ENCODE measurements around the gene KL.

DNA sequence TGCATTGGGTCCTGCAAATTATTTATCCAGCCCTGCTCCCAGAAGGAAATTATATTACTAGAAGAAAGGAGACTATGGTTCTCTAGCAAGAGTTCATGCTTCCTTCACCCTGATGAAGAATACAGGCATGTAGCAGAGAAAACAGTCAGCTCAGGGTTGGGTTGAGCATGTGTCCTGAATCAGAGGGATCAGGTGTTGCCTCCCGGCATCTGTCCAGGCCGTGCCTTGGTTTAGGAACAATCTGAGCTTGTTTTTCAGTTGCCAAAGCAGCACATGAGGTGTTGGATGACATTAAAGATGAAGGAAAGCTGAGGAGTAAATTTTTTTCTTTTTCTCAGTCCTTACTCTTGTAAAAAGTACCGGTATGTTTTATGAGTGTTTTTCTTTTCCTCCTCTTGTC, 62.0 kb downstream of the KL start:
- no peak for TF ChIP-seq EZH2 (IDR thresholded peaks at IDR 0.05; ENCODE audit: low read depth, unreplicated experiment)
- TF ChIP-seq CTCF (conservative IDR thresholded peaks at IDR 0.05; ENCODE audit: low read depth in 2 of 2) = no peak
- TF ChIP-seq POLR2AphosphoS5 (IDR thresholded peaks at IDR 0.05; ENCODE audit: low read depth) = no peak
- no peak for TF ChIP-seq CREB1 (CRISPR knock-in tag; IDR thresholded peaks at IDR 0.05; ENCODE audit: low read depth)
- no peak for TF ChIP-seq NANOG (IDR thresholded peaks at IDR 0.05; ENCODE audit: borderline replicate concordance)
- TF ChIP-seq, protein P1, sequence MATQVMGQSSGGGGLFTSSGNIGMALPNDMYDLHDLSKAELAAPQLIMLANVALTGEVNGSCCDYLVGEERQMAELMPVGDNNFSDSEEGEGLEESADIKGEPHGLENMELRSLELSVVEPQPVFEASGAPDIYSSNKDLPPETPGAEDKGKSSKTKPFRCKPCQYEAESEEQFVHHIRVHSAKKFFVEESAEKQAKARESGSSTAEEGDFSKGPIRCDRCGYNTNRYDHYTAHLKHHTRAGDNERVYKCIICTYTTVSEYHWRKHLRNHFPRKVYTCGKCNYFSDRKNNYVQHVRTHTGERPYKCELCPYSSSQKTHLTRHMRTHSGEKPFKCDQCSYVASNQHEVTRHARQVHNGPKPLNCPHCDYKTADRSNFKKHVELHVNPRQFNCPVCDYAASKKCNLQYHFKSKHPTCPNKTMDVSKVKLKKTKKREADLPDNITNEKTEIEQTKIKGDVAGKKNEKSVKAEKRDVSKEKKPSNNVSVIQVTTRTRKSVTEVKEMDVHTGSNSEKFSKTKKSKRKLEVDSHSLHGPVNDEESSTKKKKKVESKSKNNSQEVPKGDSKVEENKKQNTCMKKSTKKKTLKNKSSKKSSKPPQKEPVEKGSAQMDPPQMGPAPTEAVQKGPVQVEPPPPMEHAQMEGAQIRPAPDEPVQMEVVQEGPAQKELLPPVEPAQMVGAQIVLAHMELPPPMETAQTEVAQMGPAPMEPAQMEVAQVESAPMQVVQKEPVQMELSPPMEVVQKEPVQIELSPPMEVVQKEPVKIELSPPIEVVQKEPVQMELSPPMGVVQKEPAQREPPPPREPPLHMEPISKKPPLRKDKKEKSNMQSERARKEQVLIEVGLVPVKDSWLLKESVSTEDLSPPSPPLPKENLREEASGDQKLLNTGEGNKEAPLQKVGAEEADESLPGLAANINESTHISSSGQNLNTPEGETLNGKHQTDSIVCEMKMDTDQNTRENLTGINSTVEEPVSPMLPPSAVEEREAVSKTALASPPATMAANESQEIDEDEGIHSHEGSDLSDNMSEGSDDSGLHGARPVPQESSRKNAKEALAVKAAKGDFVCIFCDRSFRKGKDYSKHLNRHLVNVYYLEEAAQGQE (IDR thresholded peaks at IDR 0.05; ENCODE audit: unreplicated experiment) = no peak
- no peak for TF ChIP-seq EZH2phosphoT487 (IDR thresholded peaks at IDR 0.05; ENCODE audit: unreplicated experiment)
- no peak for TF ChIP-seq JUNB (IDR thresholded peaks at IDR 0.05; ENCODE audit: unreplicated experiment)
- TF ChIP-seq ZNF331 (CRISPR knock-in tag; IDR thresholded peaks at IDR 0.05; ENCODE audit: low read depth) = no peak
- no peak for TF ChIP-seq ZNF114 (CRISPR knock-in tag; IDR thresholded peaks at IDR 0.05)
- TF ChIP-seq STAT1 (IDR thresholded peaks at IDR 0.05; ENCODE audit: unreplicated experiment) = no peak
